GM18861 (cell line): ENCODE results near the gene TMEM81.

Source experiments
- ATAC-seq: cut with Tn5 transposase; IDR thresholded peaks from one replicate; pipeline ENCODE4 v1.9.1; 2021; ENCODE audit not compliant: unreplicated experiment

The TMEM81 gene

DNA sequence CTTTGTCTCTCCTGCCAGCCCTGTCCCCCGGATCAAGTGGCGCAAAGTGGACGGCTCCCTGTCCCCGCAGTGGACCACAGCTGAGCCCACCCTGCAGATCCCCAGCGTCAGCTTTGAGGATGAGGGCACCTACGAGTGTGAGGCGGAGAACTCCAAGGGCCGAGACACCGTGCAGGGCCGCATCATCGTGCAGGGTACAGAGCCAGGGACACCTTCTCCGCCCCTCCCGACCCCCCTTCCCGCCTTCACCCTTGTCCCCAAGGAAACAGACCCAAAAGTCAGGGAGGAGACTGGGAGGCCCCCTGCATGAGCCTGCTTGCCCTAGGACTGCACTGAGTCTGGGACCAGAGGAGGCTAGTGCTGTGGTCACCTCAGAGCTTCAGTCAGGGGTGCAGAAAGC lies 23.0 kb downstream of the TMEM81 start:
- ATAC-seq = no peak

DNA sequence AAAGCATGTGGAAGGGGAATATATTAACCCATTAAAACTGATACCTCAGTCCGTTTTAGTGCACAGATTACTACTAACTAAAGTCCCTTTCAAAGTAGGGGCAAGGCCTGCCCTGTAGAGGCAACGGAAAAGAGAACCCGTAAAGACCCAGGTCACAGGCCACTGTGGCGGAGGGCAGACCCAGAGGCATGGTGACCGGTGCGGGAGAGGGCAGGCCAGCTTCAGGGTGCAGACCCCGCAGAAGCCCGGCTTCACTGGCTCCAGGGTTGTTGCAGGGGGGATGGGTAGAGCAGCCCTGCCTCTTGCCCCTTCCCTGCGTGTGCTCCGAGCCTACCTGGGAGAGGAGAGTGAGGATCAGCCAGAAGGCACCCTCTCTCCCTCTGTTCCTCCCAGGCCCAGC lies 23.5 kb downstream of the TMEM81 start:
- ATAC-seq = no peak

DNA sequence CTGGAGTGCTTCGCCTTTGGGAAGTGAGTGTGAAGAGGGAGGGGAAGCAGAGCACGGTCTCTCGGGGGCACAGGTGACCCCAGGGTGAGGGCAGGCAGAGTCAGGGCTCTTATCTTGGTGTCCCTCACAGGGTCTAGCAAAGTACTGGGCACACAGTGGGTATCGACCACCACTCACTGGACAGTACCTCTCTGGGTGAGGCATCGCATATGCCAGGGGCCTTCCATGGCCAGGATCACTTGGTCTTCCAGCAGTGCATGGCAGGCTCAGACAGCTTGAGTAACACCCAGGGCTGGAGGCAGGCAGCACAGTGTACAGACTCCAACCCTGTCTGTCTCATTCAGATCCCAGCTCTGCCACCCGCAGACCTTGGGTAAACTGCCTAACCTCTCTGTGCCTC lies 24.6 kb downstream of the TMEM81 start:
- ATAC-seq = no peak

DNA sequence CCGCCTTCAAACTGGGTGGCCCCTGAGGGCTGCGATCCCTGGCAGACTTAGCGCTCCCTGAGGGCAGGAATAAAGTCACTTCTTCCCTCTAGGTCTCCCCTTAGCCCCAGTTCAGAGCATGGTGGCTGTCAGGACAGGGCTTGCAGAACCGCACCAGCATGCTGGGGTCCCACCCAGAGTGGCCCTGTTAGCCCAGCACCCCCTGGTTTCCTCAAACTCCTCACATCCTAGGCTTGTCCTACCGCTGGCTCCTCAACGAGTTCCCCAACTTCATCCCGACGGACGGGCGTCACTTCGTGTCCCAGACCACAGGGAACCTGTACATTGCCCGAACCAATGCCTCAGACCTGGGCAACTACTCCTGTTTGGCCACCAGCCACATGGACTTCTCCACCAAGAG lies 25.4 kb downstream of the TMEM81 start:
- no peak for ATAC-seq

DNA sequence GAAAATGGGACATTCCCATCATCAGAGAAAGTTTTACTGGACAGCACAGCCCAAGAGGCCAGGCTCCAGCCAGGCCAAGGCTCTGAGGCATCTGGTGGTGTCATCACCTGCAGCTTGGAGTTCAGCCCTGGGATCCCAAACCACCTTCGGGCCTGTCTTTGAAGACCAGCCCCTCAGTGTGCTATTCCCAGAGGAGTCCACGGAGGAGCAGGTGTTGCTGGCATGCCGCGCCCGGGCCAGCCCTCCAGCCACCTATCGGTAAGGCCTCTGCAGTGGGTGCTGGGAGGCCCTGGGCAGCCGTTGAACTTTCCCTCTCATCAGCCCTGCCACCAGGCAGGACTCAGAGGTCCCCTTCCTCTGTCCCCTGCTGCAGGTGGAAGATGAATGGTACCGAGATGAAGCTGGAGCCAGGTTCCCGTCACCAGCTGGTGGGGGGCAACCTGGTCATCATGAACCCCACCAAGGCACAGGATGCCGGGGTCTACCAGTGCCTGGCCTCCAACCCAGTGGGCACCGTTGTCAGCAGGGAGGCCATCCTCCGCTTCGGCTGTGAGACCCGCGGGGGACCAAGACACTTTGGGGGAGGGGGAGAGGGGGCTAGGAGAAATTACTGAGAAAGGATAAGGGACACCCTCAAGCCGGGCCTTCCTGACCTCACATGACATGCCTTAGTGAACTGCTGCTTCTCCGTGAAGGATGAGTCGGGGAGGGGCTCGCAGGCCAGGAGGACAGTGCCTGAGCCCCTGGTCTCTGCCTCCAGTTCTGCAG lies 26.3 kb downstream of the TMEM81 start:
- ATAC-seq = no peak

DNA sequence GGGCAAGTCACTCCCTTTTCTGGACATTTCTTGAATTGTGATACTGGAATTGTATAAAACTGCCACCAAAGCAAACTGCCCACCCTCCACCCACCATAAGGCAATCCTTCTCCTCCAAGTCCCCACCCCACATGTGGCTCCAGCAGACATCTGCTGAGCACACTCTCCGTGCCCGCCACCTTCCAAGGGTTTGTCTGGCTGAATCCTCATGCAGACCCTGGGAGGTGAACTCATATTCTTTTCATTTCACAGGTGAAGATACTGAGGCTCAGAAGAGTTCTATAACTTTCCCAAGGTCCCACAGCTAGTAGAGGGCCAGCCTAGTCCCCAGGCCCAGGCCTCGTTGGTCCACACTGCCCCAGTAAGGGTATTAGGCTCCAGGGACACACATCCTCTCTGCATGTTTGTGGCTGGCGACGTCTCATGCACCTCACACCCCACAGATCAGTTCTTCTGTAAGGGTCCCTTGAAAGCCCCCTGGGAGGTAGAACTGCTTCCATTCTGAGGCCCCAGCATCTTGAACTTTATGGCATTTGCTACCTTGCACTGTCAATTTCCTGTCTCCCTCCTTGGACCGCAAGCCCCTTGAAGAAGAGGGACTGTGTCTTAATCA lies 27.2 kb downstream of the TMEM81 start:
- ATAC-seq = no peak

DNA sequence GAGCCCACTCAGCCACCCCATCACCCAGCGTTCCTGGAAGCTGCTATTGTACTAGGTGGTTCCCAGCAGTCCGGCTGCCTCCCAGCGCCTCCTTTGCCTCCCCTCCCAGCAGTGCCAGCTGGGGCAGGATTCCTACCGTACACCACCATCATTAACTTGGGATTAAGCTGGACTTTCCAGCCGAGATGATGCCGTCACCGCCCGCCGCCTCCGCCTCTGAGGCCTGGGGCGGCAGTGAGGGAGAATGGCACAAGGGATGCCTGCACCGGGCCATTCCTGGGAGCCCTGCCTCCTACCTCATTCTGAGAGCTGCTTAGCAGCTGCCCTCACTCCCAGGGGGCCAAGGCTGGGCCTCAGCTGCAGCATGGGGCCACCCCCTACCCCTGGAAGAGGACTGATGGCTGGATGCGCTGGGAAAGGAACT lies 28.1 kb downstream of the TMEM81 start:
- ATAC-seq = no peak

DNA sequence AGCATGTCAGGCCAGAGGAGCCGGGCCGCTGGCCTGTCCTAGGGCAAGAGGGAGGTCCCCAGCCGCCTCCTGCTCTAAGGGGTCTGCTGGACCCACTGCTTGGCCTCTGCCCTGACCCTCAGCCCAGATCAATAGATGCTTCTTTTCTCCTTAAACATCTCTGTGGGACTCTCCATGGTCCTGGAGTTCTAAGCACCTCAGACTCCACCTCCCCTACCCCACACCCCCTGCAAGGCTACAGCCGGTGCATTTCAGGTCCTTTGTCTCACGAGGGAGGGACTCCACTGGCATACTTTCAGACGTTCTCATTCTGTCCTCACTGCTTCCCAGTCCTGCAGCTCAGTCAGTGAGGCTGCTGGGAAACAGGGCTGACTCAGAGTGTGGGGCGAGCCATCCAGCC lies 30.2 kb downstream of the TMEM81 start:
- no peak for ATAC-seq

DNA sequence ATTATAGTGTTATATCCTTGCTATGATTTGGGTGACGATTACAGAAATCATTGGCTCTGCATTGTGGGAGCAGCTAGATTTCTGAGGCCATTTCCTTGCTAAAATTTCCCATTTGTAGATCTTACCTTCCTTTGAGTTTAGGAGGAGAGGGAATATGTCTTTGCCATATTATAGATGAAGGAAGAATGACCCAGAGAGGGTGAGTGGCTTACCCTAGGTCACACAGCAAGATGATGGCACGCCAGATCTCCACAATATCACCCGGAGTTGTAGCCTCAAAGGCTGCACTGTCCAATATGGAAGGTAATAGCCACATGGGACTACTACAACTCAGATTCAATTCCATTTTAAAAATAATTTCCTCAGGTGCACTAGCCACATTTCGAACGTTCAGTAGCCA lies 31.0 kb downstream of the TMEM81 start:
- no peak for ATAC-seq

DNA sequence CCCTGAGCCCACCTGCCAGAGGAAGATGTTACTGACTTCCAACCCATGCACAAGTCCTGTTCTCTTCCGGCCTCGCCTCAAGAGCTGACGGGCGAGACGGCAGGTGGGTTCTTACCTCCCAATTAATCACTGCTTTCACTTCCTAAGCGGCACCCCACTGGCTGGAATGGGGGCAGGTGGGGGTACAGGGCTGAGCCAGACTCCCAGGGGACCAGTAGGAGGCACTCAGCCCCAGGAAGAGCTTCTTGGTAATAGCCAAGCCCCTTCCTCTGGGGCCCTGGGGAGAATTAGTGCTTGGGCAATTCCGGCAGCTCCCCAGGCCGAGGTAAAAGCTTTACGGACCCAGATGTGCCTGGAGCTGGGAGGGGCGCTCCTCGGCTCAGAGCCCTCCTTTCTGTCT lies 31.6 kb downstream of the TMEM81 start:
- ATAC-seq = no peak

DNA sequence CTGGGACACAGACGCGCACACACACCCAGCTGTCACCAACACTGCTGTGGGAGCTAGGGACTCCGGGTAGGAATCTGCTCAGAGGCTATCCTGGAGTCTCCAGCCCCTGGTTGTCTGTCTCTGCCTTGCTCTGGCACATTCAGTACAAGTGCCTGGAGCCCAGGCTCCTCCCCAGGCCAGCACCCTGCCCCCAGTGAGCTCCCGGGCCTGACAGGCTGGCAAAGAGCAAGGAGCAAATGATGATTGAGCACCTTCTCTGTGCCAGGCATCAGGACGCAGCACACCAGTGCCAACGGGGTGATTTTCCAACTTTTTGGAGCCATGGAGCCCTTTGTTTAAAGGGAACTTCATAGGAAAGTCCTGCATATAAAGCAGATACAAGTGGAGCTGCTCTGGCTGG lies 34.8 kb downstream of the TMEM81 start:
- ATAC-seq = no peak

DNA sequence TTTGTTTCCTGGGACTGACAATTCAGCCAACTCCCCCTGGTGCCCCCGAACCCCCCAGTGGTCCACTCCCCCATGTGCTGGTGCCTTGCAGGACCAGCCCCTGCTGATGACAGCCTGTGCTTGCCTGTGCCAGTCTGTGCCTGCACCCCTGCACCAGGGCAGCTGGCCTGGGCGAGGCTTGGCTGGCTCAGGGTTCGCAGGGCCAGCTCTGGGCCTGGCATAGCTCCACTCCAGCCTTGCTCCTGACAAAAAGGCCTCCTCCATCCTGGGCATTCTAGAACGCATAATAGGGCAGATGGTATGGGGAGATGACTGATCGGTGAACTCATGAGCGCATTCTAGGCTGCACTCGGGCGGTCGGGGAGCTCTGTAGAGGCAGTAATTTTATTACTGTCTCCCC lies 35.9 kb downstream of the TMEM81 start:
- ATAC-seq = no peak

DNA sequence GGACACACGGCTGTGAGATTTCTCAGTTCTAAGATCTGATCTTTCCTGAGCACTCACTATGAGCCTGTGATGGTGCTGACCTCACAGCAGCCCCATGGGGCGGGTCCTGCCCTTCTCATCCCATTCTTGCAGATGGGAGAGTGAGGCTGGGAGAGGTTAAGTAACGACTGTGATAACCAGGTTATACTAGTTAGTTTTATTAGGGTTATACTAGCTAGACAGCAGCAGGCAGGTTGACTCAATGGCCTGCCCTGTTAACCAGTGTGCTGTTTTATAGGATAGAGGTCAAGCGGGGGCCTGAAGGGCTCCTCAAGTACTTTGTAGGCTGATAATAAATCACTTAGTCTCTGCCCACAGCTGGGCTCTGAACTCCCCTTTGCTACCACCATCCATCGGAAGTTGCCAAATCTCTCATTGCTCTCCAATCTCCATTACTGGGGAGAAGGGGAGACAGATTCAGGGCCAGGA lies 36.5 kb downstream of the TMEM81 start:
- no peak for ATAC-seq

DNA sequence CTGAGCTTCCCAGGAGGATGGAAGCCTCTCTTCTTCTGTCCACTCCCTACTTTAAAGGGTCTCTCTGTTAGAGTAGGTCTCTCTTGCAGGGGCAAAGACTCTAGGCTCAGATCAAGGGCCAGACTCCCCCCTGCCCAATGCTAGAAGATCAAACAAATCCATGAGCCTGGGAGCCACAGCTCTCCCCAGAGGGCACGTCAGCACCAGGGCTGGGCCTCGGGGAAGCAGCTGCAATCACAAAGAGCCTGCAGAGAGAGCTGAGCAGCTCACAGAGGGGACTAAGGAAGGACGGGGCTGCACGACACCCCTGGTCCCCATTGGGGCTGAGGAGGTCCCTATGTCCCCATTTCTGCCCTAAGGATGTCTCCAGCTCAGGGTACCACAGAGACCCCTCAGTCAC lies 37.4 kb downstream of the TMEM81 start:
- no peak for ATAC-seq

DNA sequence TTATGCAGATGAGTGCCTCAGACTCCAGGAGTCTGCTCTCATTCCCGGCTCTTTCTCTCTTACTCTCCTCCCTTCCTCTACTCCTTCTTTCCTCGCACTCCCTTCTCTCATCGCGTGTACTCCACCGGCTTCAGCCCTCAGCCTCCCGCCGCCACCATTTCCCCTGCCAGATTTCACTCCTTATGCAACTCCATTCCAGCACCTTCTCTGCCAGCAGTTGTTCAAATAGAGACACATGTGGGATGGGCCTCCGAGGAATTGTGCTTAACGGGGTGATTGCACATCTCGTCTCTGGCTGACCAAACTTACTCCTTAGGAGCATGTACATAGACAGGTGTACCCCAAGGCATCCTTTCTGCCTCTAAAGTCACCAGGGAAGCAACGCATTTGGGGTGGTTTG lies 39.1 kb downstream of the TMEM81 start:
- no peak for ATAC-seq

DNA sequence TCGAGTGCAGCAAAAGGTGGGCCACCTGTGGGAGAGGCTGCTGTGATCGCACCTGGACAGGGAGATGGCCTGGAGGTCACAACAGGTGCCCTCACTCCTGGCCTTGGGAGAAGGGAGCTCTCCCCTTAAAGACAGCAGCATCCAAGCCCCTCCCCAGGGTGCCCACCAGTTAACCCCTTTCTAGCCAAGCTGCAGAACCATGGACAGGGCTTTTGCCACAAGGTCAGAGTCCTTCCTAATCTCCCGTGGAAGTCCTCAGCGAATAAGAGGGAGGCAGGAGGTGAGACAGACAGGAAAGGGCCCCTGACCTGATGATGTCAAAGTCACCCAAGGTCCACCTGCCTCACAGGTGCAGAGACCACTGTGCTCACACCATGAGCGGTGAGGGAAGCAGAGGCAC lies 39.5 kb downstream of the TMEM81 start:
- ATAC-seq = no peak

DNA sequence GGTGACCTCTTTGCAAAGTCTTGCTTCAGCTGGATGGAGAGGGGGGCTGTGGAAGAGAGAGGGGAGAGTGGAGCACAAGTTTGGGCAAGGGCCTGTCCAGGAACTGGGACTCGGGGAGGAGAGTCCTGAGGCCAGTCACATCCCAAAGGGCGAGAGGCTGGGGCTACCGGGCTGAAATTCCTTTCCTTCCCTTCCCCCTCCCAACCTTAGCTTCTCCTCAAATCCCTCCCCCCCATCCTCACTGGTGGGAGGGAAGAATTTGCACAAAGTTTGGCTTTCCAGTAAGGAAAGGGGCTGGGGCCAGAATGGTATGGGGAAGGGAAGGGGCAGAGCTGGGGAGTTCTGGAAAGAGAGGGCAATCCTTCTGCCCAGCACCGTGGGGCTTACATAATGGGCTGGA lies 40.4 kb downstream of the TMEM81 start:
- ATAC-seq = no peak

DNA sequence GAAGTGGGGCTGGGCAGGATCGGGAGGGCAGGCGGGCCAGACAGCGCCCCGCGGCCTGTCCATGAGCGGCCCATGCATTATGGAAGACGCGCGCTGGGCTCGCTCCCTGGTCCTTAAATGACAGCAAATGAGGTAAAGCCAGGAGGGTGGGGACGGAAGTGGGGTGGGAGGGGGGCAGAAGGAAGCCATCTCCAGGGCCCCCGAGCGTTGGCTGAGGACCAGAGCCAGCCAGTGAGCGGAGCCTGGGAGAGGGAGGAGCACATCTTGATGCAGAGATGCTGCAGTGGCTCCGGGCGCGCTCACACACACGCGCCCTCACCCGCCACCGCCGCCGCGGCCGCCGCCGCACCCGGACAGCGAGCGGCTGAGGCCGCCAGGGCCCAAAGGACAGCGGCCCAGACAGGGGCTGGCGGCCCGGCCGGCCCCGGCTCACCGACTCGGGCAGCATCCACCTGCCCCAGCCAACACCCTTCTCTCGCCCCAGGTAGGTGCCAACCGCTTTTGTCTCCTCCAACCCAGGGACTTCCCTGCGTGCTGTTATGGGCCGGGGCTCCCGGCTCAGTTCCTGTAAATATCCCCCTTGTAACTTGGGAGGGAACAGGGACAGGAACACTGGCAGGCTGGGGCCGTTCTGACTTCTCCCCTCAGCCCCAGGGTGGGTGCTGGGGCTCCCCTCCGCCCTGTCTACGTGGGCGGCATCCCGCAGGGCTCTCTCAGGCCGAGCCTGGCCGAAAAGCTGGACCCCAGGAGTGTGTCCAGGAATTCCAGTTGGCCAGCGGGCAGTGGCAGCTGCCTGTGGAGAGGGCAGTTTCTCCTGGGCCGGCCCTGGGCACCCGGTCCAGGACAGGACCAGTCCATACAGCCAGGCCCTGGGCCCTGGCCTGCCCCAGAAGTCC lies 41.1 kb downstream of the TMEM81 start, which contains the start of gene CNTN2:
Gene CNTN2 (plus strand): TSS at position 302 of the 896 bp plus-strand sequence. CDS start 9,974 bp downstream, outside the sequence.
- no peak for ATAC-seq

DNA sequence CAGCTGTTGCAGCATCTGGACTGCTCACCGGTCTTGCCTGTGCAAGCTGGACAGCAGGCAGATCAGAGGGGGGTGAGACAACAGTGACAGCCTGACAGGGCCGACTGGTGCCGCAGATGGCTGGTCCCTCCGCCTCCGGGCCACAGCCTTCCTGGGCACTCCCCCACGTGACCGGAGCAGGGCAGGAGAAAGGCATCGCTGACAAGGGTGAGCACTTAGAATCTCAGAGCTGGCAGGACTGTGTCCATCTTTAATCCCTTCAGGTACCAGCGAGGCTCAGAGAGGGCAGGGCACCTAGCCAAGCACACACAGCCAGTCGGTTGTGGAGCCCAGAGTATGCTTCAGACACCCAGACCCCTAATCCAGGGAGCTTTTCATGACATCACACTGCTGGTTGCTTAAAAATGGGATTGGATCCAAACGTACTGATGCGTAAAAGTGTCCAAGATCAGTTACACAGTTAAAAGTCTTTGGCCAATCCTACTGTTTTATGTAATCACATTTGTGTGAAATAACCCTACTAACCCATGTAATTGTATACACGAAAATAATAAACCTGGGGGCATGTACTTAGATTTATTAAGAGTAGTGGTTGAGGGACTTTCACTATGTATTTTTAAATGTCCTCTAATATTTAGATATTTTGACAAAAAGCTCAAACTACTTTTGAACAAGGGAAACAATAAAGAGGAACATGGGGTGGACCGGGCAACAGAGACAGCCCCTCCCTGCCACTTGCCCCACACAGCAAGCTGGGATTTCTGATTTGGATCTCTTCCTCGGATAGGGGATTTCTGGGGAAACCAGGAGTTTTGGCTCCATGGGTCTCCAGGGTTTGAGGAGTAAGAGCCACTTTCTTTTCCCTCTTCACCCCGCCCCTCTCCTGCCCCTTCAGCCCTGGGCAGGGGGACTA lies 42.0 kb downstream of the TMEM81 start:
- no peak for ATAC-seq

DNA sequence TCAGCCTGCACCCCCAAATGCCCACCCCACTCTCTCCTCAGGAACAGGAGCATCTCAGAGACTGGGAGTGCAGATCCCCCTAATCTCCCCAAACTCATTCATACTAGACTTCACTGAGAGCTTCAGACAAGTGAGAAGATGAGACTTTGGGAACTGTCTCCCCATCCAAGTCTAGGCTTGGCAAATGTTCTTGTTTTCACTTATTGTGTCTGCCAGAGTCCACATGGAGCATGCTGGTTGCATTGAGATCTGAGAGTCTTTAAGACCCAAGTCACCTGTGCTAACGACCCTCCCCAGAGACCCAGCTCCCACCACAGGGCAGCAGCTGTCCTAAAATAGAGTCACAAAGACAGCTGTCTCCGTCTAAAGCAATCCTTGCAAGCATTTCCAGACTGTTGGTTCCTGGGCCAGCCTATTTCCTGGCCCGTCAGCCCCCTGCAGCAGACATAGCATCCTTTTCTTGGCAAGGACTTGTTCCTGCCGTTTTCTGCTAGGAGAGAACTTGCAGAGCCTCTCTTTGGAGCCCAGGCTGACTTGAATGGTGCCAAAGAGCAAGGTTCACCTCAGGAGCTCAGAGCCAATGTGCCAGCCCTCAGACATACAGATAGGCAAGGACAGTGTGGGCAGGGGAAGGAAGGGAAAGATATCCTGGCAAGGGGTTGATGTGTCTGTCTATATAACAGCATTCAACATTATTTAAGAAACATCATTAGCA lies 43.1 kb downstream of the TMEM81 start:
- ATAC-seq = no peak
